K562 (cell line): Measurements from ENCODE around the gene INTS6. TPM values are rescaled to one million over a fixed set of nuclear protein-coding genes. Genes with fewer than 3 reads are reported as not detected.

Experiments
- ATAC-seq: fragments of 200-7000 bp; cut with Tn5 transposase; 3 replicates; pipeline ENCODE4 v1.9.1; 2020; ENCODE audit warnings: moderate library complexity
- BruUV-seq: library from RNA; stranded (reverse); fragments of 400-500 nt; replicated peaks from 2 replicates; lab custom pipeline; 2021; lab: Mats Ljungman, UMichigan
- CTCF ChIA-PET: fragments of 300-600 bp; formaldehyde crosslinking; extraction: SDS; loops from one replicate; lab custom pipeline; 2021; ENCODE audit warnings: low intra/inter-chr PET ratio; lab: Yijun Ruan, JAX
- POLR2A ChIA-PET: fragments of 300-600, 350-650 bp; sonication (Branson Sonifier 250); formaldehyde crosslinking; extraction: SDS; loops from one replicate; lab custom pipeline; 2021; ENCODE audit warnings: antibody characterized with exemption, inconsistent platforms; lab: Yijun Ruan, JAX
- DNase-seq, 4 experiments: peaks; one replicate each; pipeline versions ENCODE4 v3.0.0 to v3.0.0-alpha.2; 2011 to 2018; ENCODE audit warnings: low spot score in 3 of 4, mixed read lengths in 3 of 4; ENCODE audit errors: extremely low read depth in 1 of 4
- FAIRE-seq: peaks from 2 replicates; lab custom pipeline; 2011; peaks lifted over from hg19 to GRCh38; lab: Jason Lieb, UNC
- H2AFZ ChIP-seq: 2 replicates; pipeline ENCODE4 v1.6.0; 2011; ENCODE audit warnings: low read depth, low read length, control low read depth, inconsistent platforms
- H3K27ac ChIP-seq: fragments of 200-600 bp; 3 replicates; pipeline ENCODE4 v1.8.0; 2011; ENCODE audit warnings: low read depth, mild to moderate bottlenecking, control low read depth, inconsistent platforms, low read length, moderate library complexity, mixed read lengths; ENCODE audit errors: extremely low read depth
- H3K27me3 ChIP-seq, 2 experiments: fragments of 300-600 bp in 1 of 2; 2 replicates in 1 of 2; 3 replicates in 1 of 2; pipeline versions ENCODE4 v1.6.0 to v1.8.0; 2011; ENCODE audit warnings: inconsistent platforms in 2 of 2, low read length in 2 of 2, mild to moderate bottlenecking in 1 of 2, mixed read lengths in 1 of 2, moderate library complexity in 1 of 2; ENCODE audit not compliant: control insufficient read depth in 2 of 2, insufficient read depth in 2 of 2
- H3K36me3 ChIP-seq: fragments of 300-600 bp; 3 replicates; pipeline ENCODE4 v1.8.0; 2011; ENCODE audit warnings: mild to moderate bottlenecking, low read length, inconsistent platforms; ENCODE audit not compliant: control insufficient read depth, insufficient read depth
- H3K4me1 ChIP-seq, 2 experiments: fragments of 200-600 bp in 1 of 2; replicated peaks in 1 of 2; 2 replicates in 1 of 2; 3 replicates in 1 of 2; pipeline versions ENCODE4 v1.5.1 to v1.8.0; 2011; ENCODE audit warnings: inconsistent platforms in 2 of 2, low read length in 2 of 2, mild to moderate bottlenecking in 1 of 2, mixed read lengths in 1 of 2, moderate library complexity in 1 of 2; ENCODE audit not compliant: control insufficient read depth in 2 of 2, insufficient read depth in 2 of 2
- H3K4me2 ChIP-seq: 2 replicates; pipeline ENCODE4 v1.6.1; 2011; ENCODE audit warnings: low read length, control low read depth, inconsistent platforms, mixed read lengths; ENCODE audit not compliant: insufficient read depth
- H3K4me3 ChIP-seq: fragments of 200-600 bp; sonication (generic), shearing (Covaris generic); 2 replicates; pipeline ENCODE4 v1.5.1; 2016; ENCODE audit warnings: control low read depth, inconsistent platforms
- H3K79me2 ChIP-seq: fragments of 200-600 bp; 3 replicates; pipeline ENCODE4 v1.8.0; 2011; ENCODE audit warnings: low read length, inconsistent platforms; ENCODE audit not compliant: control insufficient read depth, insufficient read depth
- H3K9ac ChIP-seq, 2 experiments: 2 replicates each; pipeline versions ENCODE4 v1.6.0 to v1.6.1; 2011; ENCODE audit warnings: low read depth in 2 of 2, low read length in 2 of 2, control low read depth in 1 of 2, inconsistent platforms in 1 of 2, mild to moderate bottlenecking in 1 of 2, mixed read lengths in 1 of 2; ENCODE audit not compliant: insufficient read depth in 1 of 2
- H3K9me1 ChIP-seq: one replicate; pipeline ENCODE4 v1.6.0; 2011; ENCODE audit warnings: inconsistent platforms, mild to moderate bottlenecking, low read length, moderate library complexity; ENCODE audit not compliant: control insufficient read depth, insufficient read depth
- H3K9me3 ChIP-seq: replicated peaks from 2 replicates; pipeline ENCODE4 v1.5.1; 2011; ENCODE audit warnings: low read depth, low read length, inconsistent platforms; ENCODE audit not compliant: control insufficient read depth, insufficient read depth
- H4K20me1 ChIP-seq: replicated peaks from 2 replicates; pipeline ENCODE4 v1.6.1; 2011; ENCODE audit warnings: low read length, inconsistent platforms, mixed read lengths; ENCODE audit not compliant: control insufficient read depth, insufficient read depth
- BRD9 ChIP-seq: fragments of 450-650 bp; IDR thresholded peaks from 2 replicates; pipeline ENCODE4 v1.6.1; 2018; ENCODE audit warnings: low read depth; ENCODE audit not compliant: partially characterized antibody
- CTBP1 ChIP-seq: fragments of 450-650 bp; IDR thresholded peaks from 2 replicates; pipeline ENCODE4 v1.6.1; 2016; ENCODE audit warnings: borderline replicate concordance
- ETV5 ChIP-seq: sonication (generic); formaldehyde crosslinking; IDR thresholded peaks from 2 replicates; pipeline ENCODE4 v1.4.0; 2020; ENCODE audit warnings: low read depth, mild to moderate bottlenecking, missing genetic modification reagents
- FOXJ3 ChIP-seq: sonication (generic); formaldehyde crosslinking; IDR thresholded peaks from 2 replicates; pipeline ENCODE4 v1.4.0; 2020; ENCODE audit warnings: mild to moderate bottlenecking, missing genetic modification reagents
- HDAC3 ChIP-seq: fragments of 450-650 bp; IDR thresholded peaks from 2 replicates; pipeline ENCODE4 v1.6.1; 2018; ENCODE audit warnings: borderline replicate concordance, mild to moderate bottlenecking, moderate library complexity; ENCODE audit not compliant: partially characterized antibody
- MCM2 ChIP-seq: fragments of 450-650 bp; IDR thresholded peaks from 2 replicates; pipeline ENCODE4 v1.6.1; 2017; ENCODE audit warnings: low read depth, mild to moderate bottlenecking
- MYC ChIP-seq, 2 experiments: fragments of 250-450 bp in 1 of 2; sonication (Bioruptor Pico) in 1 of 2; IDR thresholded peaks; 2 replicates each; pipeline versions ENCODE4 v1.5.1 to v1.6.1; 2012 to 2021; ENCODE audit warnings: low read depth in 2 of 2, borderline replicate concordance in 1 of 2, improper control_type of control experiment in 1 of 2, low read length in 1 of 2, mild to moderate bottlenecking in 1 of 2, moderate library complexity in 1 of 2
- SP1 ChIP-seq: sonication (generic); formaldehyde crosslinking; IDR thresholded peaks from 2 replicates; pipeline ENCODE4 v1.8.1; 2022; ENCODE audit warnings: mild to moderate bottlenecking, missing genetic modification reagents
- TAL1 ChIP-seq: fragments of 450-650 bp; IDR thresholded peaks from 2 replicates; pipeline ENCODE4 v1.6.1; 2016; ENCODE audit warnings: mild to moderate bottlenecking
- TCF15 ChIP-seq: fragments of 250-450 bp; sonication (Bioruptor Pico); IDR thresholded peaks from 2 replicates; pipeline ENCODE4 v1.8.0; 2022; ENCODE audit warnings: moderate library complexity, mild to moderate bottlenecking, inconsistent platforms
- TRIM25 ChIP-seq: fragments of 450-650 bp; IDR thresholded peaks from 2 replicates; pipeline ENCODE4 v1.7.0; 2016; ENCODE audit warnings: borderline replicate concordance
- TSC22D4 ChIP-seq: fragments of 450-650 bp; IDR thresholded peaks from 2 replicates; pipeline ENCODE4 v1.6.1; 2016; ENCODE audit warnings: missing genetic modification characterization, missing biosample characterization, control low read depth
- ZNF175 ChIP-seq: fragments of 200-800 bp; sonication (Bioruptor generic); IDR thresholded peaks from 2 replicates; pipeline ENCODE4 v1.6.1; 2016; ENCODE audit warnings: low read depth, mild to moderate bottlenecking, missing genetic modification characterization, missing compliant biosample characterization
- ZNF41 ChIP-seq: fragments of 250-450 bp; sonication (Bioruptor Pico); conservative IDR thresholded peaks from 2 replicates; pipeline ENCODE4 v1.4.0; 2020; ENCODE audit warnings: mild to moderate bottlenecking
- ZNF668 ChIP-seq: fragments of 250-450 bp; sonication (Bioruptor Pico); IDR thresholded peaks from 2 replicates; pipeline ENCODE4 v1.8.0; 2022; ENCODE audit warnings: mild to moderate bottlenecking, inconsistent platforms
- ZNF785 ChIP-seq: fragments of 250-450 bp; sonication (Bioruptor Pico); IDR thresholded peaks from 2 replicates; pipeline ENCODE4 v1.4.0; 2020; ENCODE audit warnings: mild to moderate bottlenecking
- WGBS: fragments of 100-300 bp; shearing (Covaris generic); methylation state at CpG from one replicate; pipeline ENCODE4 v1.1.6; 2016; ENCODE audit warnings: low coverage, mixed read lengths; ENCODE audit not compliant: insufficient coverage; ENCODE audit errors: missing lambda C conversion rate; 5-methylcytosine and 5-hydroxymethylcytosine counted together
- in situ Hi-C: fragments of 300-500 bp; cut with MboI; formaldehyde crosslinking; loops from 4 replicates; pipeline ENCODE4 v1.15.0; 2018; ENCODE audit warnings: inconsistent platforms, mixed read lengths
- intact Hi-C: fragments of 100-400 bp; cut with micrococcal nuclease; formaldehyde crosslinking; loops from 2 replicates; pipeline ENCODE4 v1.14.2; 2022
- polyA plus RNA-seq, 8 experiments: library from polyadenylated mRNA; depleted of rRNA in 4 of 8; stranded (reverse) in 5 of 8; unstranded in 3 of 8; fragments of >200 nt; fragmentation: Nextera tagmentation in 2 of 8; fragmentation: Illumina TruSeq in 1 of 8; extraction: Ambion mirVana in 2 of 8; extraction: Trizol in 1 of 8; gene quantifications; 2 replicates each; pipeline versions ENCODE4 v1.2.1 to v1.2.3, GENCODE V29; 2011 to 2014; ENCODE audit warnings: inconsistent platforms in 1 of 8, missing spikeins in 1 of 8
- total RNA-seq, 7 experiments: library from RNA; depleted of rRNA in 6 of 7; stranded (reverse); fragments of >200 nt in 6 of 7; fragmentation: Illumina TruSeq in 2 of 7; extraction: Trizol in 2 of 7; gene quantifications; 2 replicates each; pipeline versions ENCODE4 v1.2.1 to v1.2.3, GENCODE V29; 2011 to 2021; ENCODE audit warnings: low replicate concordance in 1 of 7
- TF ChIP-seq, protein P1 (sequence below): sonication (generic); IDR thresholded peaks from 2 replicates; pipeline ENCODE4 v1.6.1; 2016
- TF ChIP-seq, protein P2 (sequence below): fragments of 250-450 bp; sonication (Bioruptor Pico); IDR thresholded peaks from 2 replicates; pipeline ENCODE4 v1.9.0; 2021; ENCODE audit warnings: mild to moderate bottlenecking

INTS6 gene
- total and polyA plus RNA-seq, 9 of the 15 experiments (the other 6 are each of a cell fraction or from before 2014, with no cell fraction given), result 3.7 to 29.8 (median 16.1) TPM

DNA sequence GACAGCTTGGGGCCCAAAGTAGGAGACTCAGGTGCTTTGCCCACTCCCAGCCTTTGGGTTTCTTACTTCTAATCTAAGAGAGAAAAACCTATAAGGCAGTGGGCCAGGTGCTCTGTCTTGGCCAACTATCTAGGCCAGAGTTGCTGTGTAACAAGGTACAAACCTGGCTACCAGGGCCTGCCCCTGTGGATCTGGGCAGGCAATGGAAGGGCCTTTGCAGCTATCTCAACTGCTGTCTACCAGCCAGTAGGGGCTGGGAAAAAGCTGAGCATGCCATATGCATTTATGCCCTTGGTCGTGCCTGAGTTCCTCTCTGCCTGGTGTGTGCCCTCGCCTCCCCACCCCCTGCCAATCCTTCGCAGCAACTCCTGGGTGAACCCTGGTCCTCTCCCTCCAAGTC is 130.0 kb downstream of the INTS6 start (continued):
- TF ChIP-seq SP1 (CRISPR knock-in tag), result no peak
- no peak for TF ChIP-seq CTBP1
- TF ChIP-seq ZNF175 (CRISPR knock-in tag), result no peak
- no peak for TF ChIP-seq BRD9
- TF ChIP-seq MYC (IDR thresholded peaks at IDR 0.05; ENCODE audit: low read depth, low read length), result no peak
- no peak for TF ChIP-seq MYC (CRISPR knock-in tag; IDR thresholded peaks at IDR 0.05; ENCODE audit: borderline replicate concordance, low read depth)

DNA sequence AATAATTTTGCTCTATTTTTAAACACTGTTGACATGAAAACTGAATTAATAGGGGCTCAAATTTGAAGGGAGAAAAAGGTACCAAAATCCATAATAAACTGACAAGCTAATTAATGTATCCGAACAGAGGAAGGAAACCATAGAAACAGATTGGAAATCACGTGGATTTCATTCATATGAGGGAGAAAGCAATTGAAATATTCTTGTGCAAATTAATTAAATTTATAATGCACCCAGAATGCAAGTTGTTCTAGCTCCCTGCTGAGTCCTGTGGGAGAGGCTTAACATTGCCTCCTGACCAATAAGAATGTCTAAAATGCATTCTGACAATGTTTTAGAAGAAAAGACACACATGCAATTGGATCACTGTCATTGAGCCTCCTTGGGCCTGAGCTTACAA is 131.0 kb downstream of the INTS6 start:
- in situ Hi-C loops (no loop called here), intact Hi-C loops (no loop called here)
- 7% methylated on average over 2 of the region's 2 CpGs for WGBS
- Histone ChIP-seq H3K27me3 (peaks cover 0 to 11% of the 10 kb centered on the region in 2 experiments; a peak in 3 of 5 replicates), H3K27ac (no peak overlapping the region), H3K9ac (no peak overlapping the region), H3K4me3 (no peak overlapping the region), H3K4me1 (no peaks in the 10 kb centered on the region; a peak in 1 of 5 replicates), H3K9me3 (no peaks in the 10 kb centered on the region), H4K20me1 (no peaks in the 10 kb centered on the region), H3K79me2 (no peaks in the 10 kb centered on the region), H3K36me3 (no peaks in the 10 kb centered on the region)
- CTCF ChIA-PET, result no interaction called here
- no peak for DNase-seq
- BruUV-seq, result no TSS peak
- POLR2A ChIA-PET, result interaction anchor here (0.7 to 1.0 kb wide), 3 partner anchors 10 to 14 kb away, joined by 3 read pairs; no protein-coding TSS in a partner anchor
- no peak for FAIRE-seq
- TF ChIP-seq TCF15 (CRISPR knock-in tag) (no peak), ETV5 (CRISPR knock-in tag) (no peak), ZNF668 (CRISPR knock-in tag) (no peak), TSC22D4 (no peak), ZNF785 (CRISPR knock-in tag) (no peak), FOXJ3 (CRISPR knock-in tag) (no peak), TRIM25 (no peak), TAL1 (no peak), MCM2 (no peak), HDAC3 (no peak), ZNF41 (CRISPR knock-in tag) (no peak)
- TF ChIP-seq, protein P1, sequence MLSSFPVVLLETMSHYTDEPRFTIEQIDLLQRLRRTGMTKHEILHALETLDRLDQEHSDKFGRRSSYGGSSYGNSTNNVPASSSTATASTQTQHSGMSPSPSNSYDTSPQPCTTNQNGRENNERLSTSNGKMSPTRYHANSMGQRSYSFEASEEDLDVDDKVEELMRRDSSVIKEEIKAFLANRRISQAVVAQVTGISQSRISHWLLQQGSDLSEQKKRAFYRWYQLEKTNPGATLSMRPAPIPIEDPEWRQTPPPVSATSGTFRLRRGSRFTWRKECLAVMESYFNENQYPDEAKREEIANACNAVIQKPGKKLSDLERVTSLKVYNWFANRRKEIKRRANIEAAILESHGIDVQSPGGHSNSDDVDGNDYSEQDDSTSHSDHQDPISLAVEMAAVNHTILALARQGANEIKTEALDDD, result no peak
- TF ChIP-seq, protein P2, sequence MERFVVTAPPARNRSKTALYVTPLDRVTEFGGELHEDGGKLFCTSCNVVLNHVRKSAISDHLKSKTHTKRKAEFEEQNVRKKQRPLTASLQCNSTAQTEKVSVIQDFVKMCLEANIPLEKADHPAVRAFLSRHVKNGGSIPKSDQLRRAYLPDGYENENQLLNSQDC (CRISPR knock-in tag), result no peak
- TF ChIP-seq, all 486 proteins: peak for 0
- Histone ChIP-seq H3K9me1 (no peaks in the 10 kb centered on the region), H3K4me2 (no peak overlapping the region), H2AFZ (no peak overlapping the region)
- ATAC-seq, result no peak
